OCI-LY3 (cell line): ENCODE data around the gene POFUT2.

Experiments
- H2AFZ ChIP-seq: fragments of 200-600, 300-600 bp; shearing (Covaris generic); 2 replicates; pipeline ENCODE4 v1.6.0; 2014; ENCODE audit warnings: antibody characterized with exemption, low read depth, low read length
- H3K27ac ChIP-seq: fragments of 200-600, 300-600 bp; sonication (generic); 2 replicates; pipeline ENCODE4 v1.5.1; 2014; ENCODE audit warnings: mild to moderate bottlenecking, low read length, moderate library complexity, mixed read lengths
- H3K27me3 ChIP-seq: fragments of 200-600, 300-600 bp; sonication (generic); 2 replicates; pipeline ENCODE4 v1.6.1; 2014; ENCODE audit warnings: low read depth, low read length, mixed read lengths
- H3K36me3 ChIP-seq: fragments of 200-600, 300-600 bp; sonication (generic); replicated peaks from 2 replicates; pipeline ENCODE3; 2014; ENCODE audit warnings: low read depth, low read length, mixed read lengths
- H3K4me1 ChIP-seq: fragments of 300-600, 200-600 bp; sonication (generic); 2 replicates; pipeline ENCODE4 v1.6.1; 2014; ENCODE audit warnings: low read length, mixed read lengths
- H3K4me2 ChIP-seq: fragments of 200-600, 300-600 bp; sonication (generic); 2 replicates; pipeline ENCODE4 v1.6.1; 2014; ENCODE audit warnings: low read length, mixed read lengths
- H3K4me3 ChIP-seq: fragments of 300-600, 200-600 bp; sonication (generic); 2 replicates; pipeline ENCODE4 v1.5.1; 2014; ENCODE audit warnings: antibody characterized with exemption, mild to moderate bottlenecking, low read length, moderate library complexity
- H3K79me2 ChIP-seq: fragments of 300-600, 200-600 bp; shearing (Covaris generic); 2 replicates; pipeline ENCODE4 v1.6.1; 2014; ENCODE audit warnings: mild to moderate bottlenecking, low read length, mixed read lengths
- H3K9ac ChIP-seq: fragments of 300-600, 200-600 bp; shearing (Covaris generic); 2 replicates; pipeline ENCODE4 v1.6.0; 2014; ENCODE audit warnings: mild to moderate bottlenecking, low read length, moderate library complexity
- H3K9me3 ChIP-seq: fragments of 200-600, 300-600 bp; shearing (Covaris generic); 2 replicates; pipeline ENCODE4 v1.6.1; 2014; ENCODE audit warnings: low read length, mixed read lengths; ENCODE audit not compliant: insufficient read depth
- H4K20me1 ChIP-seq: fragments of 200-600, 300-600 bp; sonication (generic); 2 replicates; pipeline ENCODE4 v1.6.1; 2016; ENCODE audit warnings: low read length, mixed read lengths; ENCODE audit not compliant: insufficient read depth
- EZH2phosphoT487 ChIP-seq: fragments of 200-600 bp; shearing (Covaris generic); IDR thresholded peaks from 2 replicates; pipeline ENCODE4 v1.6.1; 2018; ENCODE audit warnings: antibody characterized with exemption, mixed run types, low read depth
- TF ChIP-seq, protein P1 (sequence below): fragments of 200-600, 300-600 bp; sonication (generic); IDR thresholded peaks from 2 replicates; pipeline ENCODE4 v1.5.1; 2014; ENCODE audit warnings: antibody characterized with exemption, low read length, low read depth

Gene POFUT2

DNA sequence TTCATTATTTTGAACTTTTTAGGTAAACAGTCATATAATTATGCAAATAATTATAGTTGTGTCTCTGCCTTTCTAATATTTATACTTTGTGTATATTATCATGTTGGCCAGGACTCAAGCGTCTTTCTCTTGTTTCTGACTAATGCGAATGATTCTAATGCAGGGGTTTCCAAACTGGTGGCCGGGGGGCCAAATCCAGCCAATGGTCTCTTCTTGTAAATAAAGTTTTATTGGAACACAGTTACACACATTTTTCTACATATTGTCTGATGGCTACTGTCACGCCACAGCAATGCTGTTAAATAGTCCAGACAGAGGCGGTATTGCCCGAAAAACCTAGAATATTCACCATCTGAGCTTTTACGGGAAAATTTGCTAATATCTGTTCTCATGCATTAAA lies 8.9 kb upstream of the POFUT2 start:
- no peak overlapping the region for H3K4me3 ChIP-seq
- no peaks in the 10 kb centered on the region for H3K4me1 ChIP-seq
- H3K27ac ChIP-seq = no peak overlapping the region
- H3K79me2 ChIP-seq = no peaks in the 10 kb centered on the region
- no peak overlapping the region for H3K9ac ChIP-seq
- TF ChIP-seq, protein P1, sequence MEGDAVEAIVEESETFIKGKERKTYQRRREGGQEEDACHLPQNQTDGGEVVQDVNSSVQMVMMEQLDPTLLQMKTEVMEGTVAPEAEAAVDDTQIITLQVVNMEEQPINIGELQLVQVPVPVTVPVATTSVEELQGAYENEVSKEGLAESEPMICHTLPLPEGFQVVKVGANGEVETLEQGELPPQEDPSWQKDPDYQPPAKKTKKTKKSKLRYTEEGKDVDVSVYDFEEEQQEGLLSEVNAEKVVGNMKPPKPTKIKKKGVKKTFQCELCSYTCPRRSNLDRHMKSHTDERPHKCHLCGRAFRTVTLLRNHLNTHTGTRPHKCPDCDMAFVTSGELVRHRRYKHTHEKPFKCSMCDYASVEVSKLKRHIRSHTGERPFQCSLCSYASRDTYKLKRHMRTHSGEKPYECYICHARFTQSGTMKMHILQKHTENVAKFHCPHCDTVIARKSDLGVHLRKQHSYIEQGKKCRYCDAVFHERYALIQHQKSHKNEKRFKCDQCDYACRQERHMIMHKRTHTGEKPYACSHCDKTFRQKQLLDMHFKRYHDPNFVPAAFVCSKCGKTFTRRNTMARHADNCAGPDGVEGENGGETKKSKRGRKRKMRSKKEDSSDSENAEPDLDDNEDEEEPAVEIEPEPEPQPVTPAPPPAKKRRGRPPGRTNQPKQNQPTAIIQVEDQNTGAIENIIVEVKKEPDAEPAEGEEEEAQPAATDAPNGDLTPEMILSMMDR = no peak
- TF ChIP-seq EZH2phosphoT487 = no peak
- H4K20me1 ChIP-seq = no peaks in the 10 kb centered on the region
- no peaks in the 10 kb centered on the region for H3K36me3 ChIP-seq
- H3K4me2 ChIP-seq = no peak overlapping the region
- no peaks in the 10 kb centered on the region for H3K27me3 ChIP-seq
- H3K9me3 ChIP-seq = no peaks in the 10 kb centered on the region
- H2AFZ ChIP-seq = no peak overlapping the region

DNA sequence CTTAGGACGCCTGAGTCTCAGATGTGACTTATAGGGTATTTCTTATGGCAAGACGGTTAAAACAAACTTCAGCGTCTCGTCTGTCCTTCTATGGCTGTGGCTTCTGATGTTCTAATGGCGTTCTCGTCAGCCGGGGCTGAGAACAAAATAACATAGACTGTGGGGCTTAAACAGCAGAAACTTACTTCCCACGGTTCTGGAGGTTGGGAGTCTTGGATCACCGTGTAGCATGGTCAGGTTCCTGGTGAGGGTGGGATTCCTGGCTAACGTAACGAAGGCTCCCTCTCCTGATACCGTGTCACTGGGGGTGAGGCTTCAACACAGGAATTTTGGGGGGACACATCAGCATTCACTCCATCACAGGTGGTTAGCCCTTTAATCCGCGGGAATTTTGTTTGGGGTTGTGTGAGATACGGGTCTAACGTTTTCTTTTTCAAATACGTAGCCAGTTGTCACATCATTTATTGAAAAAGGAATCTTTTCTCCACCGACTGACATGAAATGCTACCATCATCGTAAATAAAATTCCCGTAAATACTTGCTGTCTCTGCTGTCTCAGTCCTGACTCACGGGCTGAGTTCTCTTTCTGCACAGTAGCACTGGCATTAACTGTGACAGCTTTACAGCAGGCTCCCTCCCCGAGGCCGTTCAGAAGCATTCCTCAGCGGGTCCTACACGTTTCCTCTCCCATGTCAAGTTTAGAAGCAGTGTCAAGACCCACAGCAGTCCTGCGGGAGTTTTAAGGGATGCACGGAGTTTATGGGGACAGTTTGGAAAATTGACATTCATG lies 8.1 kb upstream of the POFUT2 start:
- Histone ChIP-seq H3K4me2 (no peak overlapping the region), H3K27me3 (no peaks in the 10 kb centered on the region), H3K36me3 (no peaks in the 10 kb centered on the region), H4K20me1 (no peaks in the 10 kb centered on the region), H3K4me1 (no peaks in the 10 kb centered on the region), H3K27ac (no peak overlapping the region), H2AFZ (no peak overlapping the region), H3K4me3 (no peak overlapping the region), H3K79me2 (no peaks in the 10 kb centered on the region), H3K9me3 (no peaks in the 10 kb centered on the region), H3K9ac (no peak overlapping the region)
- TF ChIP-seq, protein P1 = no peak
- TF ChIP-seq EZH2phosphoT487 = no peak

DNA sequence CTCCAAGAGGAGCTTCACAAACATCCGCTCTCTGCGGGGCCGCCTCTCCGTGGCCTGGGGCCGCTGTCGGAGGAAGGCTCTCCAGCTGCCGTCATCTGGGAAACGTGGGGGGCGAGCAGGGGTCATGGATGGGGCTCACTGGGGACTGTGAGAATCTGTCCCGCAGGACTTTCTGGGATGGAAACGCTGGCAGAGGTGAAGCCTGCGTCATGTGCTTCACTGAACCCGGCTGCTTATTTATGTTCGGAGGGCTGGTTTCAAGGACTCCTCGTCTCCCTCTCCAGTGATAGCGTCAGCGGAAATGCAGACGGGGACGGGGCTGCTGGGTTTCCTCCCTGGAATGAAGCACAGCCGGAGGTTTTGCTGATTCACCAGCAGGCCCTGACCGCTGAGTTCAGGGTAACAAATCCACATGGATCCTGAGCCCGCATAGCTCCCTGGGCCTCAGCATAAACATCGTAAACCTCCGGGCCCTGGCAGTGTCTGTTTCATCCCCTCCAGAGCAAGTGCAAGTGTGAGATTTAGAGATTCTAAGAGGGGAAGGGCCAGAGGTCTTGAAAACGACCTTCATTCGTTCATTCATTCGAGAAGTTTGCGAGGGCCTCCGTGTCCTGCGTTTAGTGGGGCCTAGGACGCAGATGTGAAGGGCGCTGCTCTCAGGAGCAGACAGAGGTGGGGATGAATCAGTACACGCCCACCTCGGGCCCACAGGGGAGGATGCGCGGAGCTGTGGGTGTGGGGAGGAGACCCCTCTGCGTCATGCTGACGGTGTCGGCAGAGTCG lies 7.0 kb upstream of the POFUT2 start:
- Histone ChIP-seq H3K79me2 (no peaks in the 10 kb centered on the region), H3K4me2 (no peak overlapping the region), H4K20me1 (no peaks in the 10 kb centered on the region), H3K4me1 (no peaks in the 10 kb centered on the region), H3K9ac (no peak overlapping the region), H3K27me3 (no peaks in the 10 kb centered on the region), H3K4me3 (no peak overlapping the region), H2AFZ (no peak overlapping the region), H3K9me3 (no peaks in the 10 kb centered on the region), H3K36me3 (no peaks in the 10 kb centered on the region), H3K27ac (no peak overlapping the region)
- no peak for TF ChIP-seq EZH2phosphoT487

DNA sequence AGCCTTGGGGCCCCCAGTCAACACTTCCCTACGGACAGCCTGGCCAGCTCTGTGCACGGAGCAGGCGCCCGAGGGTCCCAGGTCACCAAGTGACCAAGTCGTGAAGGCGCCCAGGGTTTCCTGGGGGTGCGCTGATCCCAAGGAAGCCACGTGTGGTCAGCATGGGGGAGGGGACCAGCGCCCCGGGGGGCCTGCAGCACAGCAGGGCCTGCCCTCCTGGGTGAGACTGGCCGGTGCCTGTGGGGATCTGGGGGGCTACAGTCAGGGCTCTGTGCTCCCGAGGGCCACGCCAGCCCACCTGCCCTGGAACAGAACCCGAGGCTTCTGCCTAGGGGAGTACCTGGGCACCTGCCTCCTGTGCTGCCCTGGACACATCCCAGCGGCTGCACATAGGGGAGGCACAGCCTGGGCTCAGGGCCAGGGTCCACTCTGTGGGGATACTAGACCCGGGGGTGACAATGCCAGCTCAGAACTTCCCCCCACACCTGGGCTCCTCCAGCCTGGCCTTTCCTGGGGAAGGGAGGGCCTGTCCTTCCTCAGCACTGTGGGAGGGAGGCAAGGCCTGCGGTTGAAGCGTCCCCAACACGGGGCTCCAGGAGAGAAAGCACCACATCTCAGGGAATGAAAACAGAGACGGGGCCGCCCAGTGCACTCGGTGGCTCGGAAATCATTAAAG lies 6.2 kb upstream of the POFUT2 start:
- Histone ChIP-seq H3K9ac (no peak overlapping the region), H3K27ac (no peak overlapping the region)

More for the DNA sequence above, 6.2 kb upstream of the POFUT2 start:
- Histone ChIP-seq H3K27me3 (no peaks in the 10 kb centered on the region), H3K4me3 (no peak overlapping the region), H4K20me1 (no peaks in the 10 kb centered on the region), H3K4me2 (no peak overlapping the region), H3K4me1 (no peaks in the 10 kb centered on the region), H3K36me3 (no peaks in the 10 kb centered on the region), H3K79me2 (no peaks in the 10 kb centered on the region), H3K9me3 (no peaks in the 10 kb centered on the region), H2AFZ (no peak overlapping the region)
- no peak for TF ChIP-seq EZH2phosphoT487
- TF ChIP-seq, protein P1 = no peak
